Measurements from ENCODE around the gene TMEM270. TPM values are rescaled to one million over a fixed set of nuclear protein-coding genes. Genes with fewer than 3 reads are reported as not detected.
A peak's percentile ranks its signal among the peaks of the same experiment; 100 is the strongest.
"Not testable (repeated sequence)": the region's sequence is repeated elsewhere in the genome, so short reads cannot be mapped to it uniquely, and the experiment has no call there.

The TMEM270 gene
- total and polyA plus RNA-seq, 4 donors, result not detected

DNA sequence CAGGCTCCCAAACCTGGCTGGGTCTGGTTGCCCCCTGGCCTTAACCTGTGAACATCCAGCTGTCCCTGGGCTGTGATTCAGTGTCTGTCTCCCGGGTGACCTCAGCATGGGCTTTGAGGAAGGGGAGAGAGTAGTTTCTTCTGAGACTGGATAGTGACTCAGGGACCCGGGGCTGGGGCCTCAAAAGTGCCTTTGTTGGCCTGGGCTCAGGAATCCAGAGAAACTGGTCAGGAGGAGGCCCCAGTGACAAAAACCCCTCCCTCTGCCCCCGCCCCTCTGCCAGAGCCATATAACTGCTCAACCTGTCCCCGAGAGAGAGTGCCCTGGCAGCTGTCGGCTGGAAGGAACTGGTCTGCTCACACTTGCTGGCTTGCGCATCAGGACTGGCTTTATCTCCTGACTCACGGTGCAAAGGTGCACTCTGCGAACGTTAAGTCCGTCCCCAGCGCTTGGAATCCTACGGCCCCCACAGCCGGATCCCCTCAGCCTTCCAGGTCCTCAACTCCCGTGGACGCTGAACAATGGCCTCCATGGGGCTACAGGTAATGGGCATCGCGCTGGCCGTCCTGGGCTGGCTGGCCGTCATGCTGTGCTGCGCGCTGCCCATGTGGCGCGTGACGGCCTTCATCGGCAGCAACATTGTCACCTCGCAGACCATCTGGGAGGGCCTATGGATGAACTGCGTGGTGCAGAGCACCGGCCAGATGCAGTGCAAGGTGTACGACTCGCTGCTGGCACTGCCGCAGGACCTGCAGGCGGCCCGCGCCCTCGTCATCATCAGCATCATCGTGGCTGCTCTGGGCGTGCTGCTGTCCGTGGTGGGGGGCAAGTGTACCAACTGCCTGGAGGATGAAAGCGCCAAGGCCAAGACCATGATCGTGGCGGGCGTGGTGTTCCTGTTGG is 30.0 kb upstream of the TMEM270 start, which contains the start of gene CLDN4:
TSS of gene CLDN4 (plus strand) at position 316 of the 903 bp plus-strand sequence. CDS start at position 522, 206 bp downstream.
- no peak for DNase-seq
- Histone ChIP-seq H3K36me3 (ENCODE audit: control insufficient read depth in 1 of 2, insufficient read depth in 2 of 2, low read length in 1 of 2) (no peaks in the 10 kb centered on the region), H3K4me3 (ENCODE audit: low read length in 2 of 2) (no peak within 1 kb of the TSS), H3K4me1 (ENCODE audit: control insufficient read depth in 1 of 2, insufficient read depth in 2 of 2, low read length in 2 of 2) (no peaks in the 10 kb centered on the region), H3K9me3 (ENCODE audit: control insufficient read depth, low read length) (no peaks in the 10 kb centered on the region), H3K27ac (ENCODE audit: low read depth in 1 of 2, low read length in 2 of 2) (no peak within 1 kb of the TSS), H3K27me3 (ENCODE audit: control insufficient read depth in 1 of 2, insufficient read depth in 2 of 2, low read length in 1 of 2) (peaks cover 0 to 2% of the 10 kb centered on the region in 2 donors)
- intact Hi-C loops (cut with DNase I), result no loop called here
- no peak for ATAC-seq (ENCODE audit: low FRiP score)
- WGBS, 2 donors, result 73 to 78% methylated on average over 41 to 42 of the region's 42 CpGs

DNA sequence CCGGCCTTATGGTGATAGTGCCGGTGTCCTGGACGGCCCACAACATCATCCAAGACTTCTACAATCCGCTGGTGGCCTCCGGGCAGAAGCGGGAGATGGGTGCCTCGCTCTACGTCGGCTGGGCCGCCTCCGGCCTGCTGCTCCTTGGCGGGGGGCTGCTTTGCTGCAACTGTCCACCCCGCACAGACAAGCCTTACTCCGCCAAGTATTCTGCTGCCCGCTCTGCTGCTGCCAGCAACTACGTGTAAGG is 29.4 kb upstream of the TMEM270 start:
- 90 to 92% methylated on average over 12 to 16 of the region's 16 CpGs for WGBS, 2 donors
- DNase-seq (no peak), ATAC-seq (ENCODE audit: low FRiP score) (no peak)
- H3K27me3 ChIP-seq (ENCODE audit: control insufficient read depth in 1 of 2, insufficient read depth in 2 of 2, low read length in 1 of 2), result peaks cover 0 to 2% of the 10 kb centered on the region in 2 donors
- H3K4me1 ChIP-seq (ENCODE audit: control insufficient read depth in 1 of 2, insufficient read depth in 2 of 2, low read length in 2 of 2), result no peaks in the 10 kb centered on the region
- no peaks in the 10 kb centered on the region for H3K36me3 ChIP-seq (ENCODE audit: control insufficient read depth in 1 of 2, insufficient read depth in 2 of 2, low read length in 1 of 2)
- intact Hi-C loops (cut with DNase I), result no loop called here
- no peak overlapping the region for H3K27ac ChIP-seq (ENCODE audit: low read depth in 1 of 2, low read length in 2 of 2)
- H3K4me3 ChIP-seq (ENCODE audit: low read length in 2 of 2), result no peak overlapping the region
- no peaks in the 10 kb centered on the region for H3K9me3 ChIP-seq (ENCODE audit: control insufficient read depth, low read length)

DNA sequence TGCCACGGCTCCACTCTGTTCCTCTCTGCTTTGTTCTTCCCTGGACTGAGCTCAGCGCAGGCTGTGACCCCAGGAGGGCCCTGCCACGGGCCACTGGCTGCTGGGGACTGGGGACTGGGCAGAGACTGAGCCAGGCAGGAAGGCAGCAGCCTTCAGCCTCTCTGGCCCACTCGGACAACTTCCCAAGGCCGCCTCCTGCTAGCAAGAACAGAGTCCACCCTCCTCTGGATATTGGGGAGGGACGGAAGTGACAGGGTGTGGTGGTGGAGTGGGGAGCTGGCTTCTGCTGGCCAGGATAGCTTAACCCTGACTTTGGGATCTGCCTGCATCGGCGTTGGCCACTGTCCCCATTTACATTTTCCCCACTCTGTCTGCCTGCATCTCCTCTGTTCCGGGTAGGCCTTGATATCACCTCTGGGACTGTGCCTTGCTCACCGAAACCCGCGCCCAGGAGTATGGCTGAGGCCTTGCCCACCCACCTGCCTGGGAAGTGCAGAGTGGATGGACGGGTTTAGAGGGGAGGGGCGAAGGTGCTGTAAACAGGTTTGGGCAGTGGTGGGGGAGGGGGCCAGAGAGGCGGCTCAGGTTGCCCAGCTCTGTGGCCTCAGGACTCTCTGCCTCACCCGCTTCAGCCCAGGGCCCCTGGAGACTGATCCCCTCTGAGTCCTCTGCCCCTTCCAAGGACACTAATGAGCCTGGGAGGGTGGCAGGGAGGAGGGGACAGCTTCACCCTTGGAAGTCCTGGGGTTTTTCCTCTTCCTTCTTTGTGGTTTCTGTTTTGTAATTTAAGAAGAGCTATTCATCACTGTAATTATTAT is 28.9 kb upstream of the TMEM270 start:
- Histone ChIP-seq H3K27me3 (ENCODE audit: control insufficient read depth in 1 of 2, insufficient read depth in 2 of 2, low read length in 1 of 2) (peaks cover 0 to 2% of the 10 kb centered on the region in 2 donors), H3K27ac (ENCODE audit: low read depth in 1 of 2, low read length in 2 of 2) (no peak overlapping the region)
- ATAC-seq (ENCODE audit: low FRiP score), result peak; percentile 22

DNA sequence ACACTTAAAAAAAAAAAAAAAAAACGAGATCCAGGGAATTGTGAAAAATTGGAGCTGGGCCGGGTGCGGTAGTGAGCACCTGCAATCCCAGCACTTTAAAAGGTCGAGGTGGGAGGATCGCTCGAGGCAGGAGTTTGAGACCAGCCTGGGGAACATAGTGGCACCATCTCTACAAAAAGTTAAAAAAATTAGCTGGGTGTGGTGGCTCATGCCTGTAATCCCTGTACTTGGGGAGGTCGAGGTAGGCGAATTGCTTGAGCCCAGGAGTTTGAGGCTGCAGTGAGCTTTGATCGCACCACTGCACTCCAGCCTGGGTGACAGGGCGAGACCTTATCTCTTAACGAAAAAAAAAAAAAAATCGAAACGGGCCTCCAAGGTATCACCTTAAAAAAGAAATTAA is 28.2 kb upstream of the TMEM270 start:
- 78 to 81% methylated on average over 13 of the region's 13 CpGs for WGBS, 2 donors
- no peaks in the 10 kb centered on the region for H3K36me3 ChIP-seq (ENCODE audit: control insufficient read depth in 1 of 2, insufficient read depth in 2 of 2, low read length in 1 of 2)
- no peak overlapping the region for H3K27ac ChIP-seq (ENCODE audit: low read depth in 1 of 2, low read length in 2 of 2)
- H3K4me3 ChIP-seq (ENCODE audit: low read length in 2 of 2), result no peak overlapping the region
- H3K9me3 ChIP-seq (ENCODE audit: control insufficient read depth, low read length), result no peaks in the 10 kb centered on the region
- intact Hi-C loops (cut with DNase I), result no loop called here
- H3K4me1 ChIP-seq (ENCODE audit: control insufficient read depth in 1 of 2, insufficient read depth in 2 of 2, low read length in 2 of 2), result no peaks in the 10 kb centered on the region
- no peak for DNase-seq
- peaks cover 0 to 2% of the 10 kb centered on the region in 2 donors for H3K27me3 ChIP-seq (ENCODE audit: control insufficient read depth in 1 of 2, insufficient read depth in 2 of 2, low read length in 1 of 2)
- no peak for ATAC-seq (ENCODE audit: low FRiP score)

More for the DNA sequence above, 28.9 kb upstream of the TMEM270 start:
- intact Hi-C loops (cut with DNase I), result no loop called here
- Histone ChIP-seq H3K36me3 (ENCODE audit: control insufficient read depth in 1 of 2, insufficient read depth in 2 of 2, low read length in 1 of 2) (no peaks in the 10 kb centered on the region), H3K9me3 (ENCODE audit: control insufficient read depth, low read length) (no peaks in the 10 kb centered on the region), H3K4me1 (ENCODE audit: control insufficient read depth in 1 of 2, insufficient read depth in 2 of 2, low read length in 2 of 2) (no peaks in the 10 kb centered on the region), H3K4me3 (ENCODE audit: low read length in 2 of 2) (no peak overlapping the region)
- no peak for DNase-seq
- WGBS, 2 donors, result 78 to 81% methylated on average over 16 of the region's 16 CpGs

DNA sequence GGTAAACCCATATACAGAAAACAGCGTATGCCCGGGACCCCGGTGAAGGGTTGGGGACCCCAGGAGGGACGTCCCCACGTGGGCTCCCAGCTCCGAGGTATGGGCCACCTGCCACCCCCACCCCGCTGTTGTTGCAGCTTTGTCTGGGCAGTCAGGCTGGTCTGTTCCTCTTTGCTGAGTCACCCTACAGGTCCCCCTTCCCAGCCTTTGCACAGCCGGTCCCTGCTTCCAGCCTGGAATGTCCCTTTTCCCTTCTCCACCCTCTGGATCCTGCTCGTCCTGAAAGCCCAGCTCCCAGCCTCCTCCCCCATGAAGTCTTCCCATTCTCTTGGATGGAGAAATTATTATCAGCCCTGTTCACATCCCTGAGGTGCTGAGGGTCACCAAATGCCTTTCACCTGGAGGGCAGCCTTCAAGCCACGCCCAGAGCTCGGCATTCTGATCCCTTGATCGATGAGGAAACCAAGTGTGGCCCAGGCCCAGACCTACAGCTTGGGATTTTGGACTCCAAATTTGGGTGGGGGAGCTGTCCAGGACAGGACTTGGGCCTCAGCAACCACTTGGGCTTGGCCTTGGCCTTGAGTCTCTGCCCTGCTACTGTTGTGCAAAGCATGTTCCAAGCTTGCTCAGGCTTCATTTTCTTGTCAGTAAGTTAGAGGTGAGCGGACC is 27.6 kb upstream of the TMEM270 start:
- ATAC-seq (ENCODE audit: low FRiP score), result no peak

DNA sequence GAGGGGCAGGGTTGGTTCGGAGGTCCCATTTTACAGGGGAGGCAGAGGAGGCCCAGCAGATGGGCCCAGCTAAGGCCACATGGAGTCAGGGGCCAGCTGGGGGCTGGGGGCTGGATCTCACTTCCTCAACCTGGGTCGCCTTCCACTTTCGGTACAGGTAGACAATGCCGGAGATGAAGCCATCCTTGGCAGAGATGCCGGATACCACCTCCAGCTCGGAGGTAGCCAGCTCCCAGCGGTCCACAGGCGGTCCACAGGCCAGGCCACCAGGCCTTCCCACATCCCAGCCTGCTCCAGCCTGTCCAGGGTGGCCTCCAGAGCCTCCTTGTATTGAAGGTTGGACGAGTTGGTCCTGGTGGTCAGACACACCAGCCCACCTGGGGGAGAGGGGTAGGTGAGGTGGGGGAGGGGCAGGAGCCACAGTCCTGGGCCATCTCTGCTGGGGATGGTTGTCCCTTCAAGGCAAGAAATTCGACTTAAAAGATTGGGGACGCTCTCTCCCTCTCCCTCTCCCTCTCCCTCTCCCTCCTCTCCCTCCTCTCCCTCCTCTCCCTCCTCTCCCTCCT is 26.2 kb upstream of the TMEM270 start:
- Histone ChIP-seq H3K4me1 (ENCODE audit: control insufficient read depth in 1 of 2, insufficient read depth in 2 of 2, low read length in 2 of 2) (no peaks in the 10 kb centered on the region), H3K4me3 (ENCODE audit: low read length in 2 of 2) (no peak overlapping the region), H3K36me3 (ENCODE audit: control insufficient read depth in 1 of 2, insufficient read depth in 2 of 2, low read length in 1 of 2) (no peaks in the 10 kb centered on the region), H3K27ac (ENCODE audit: low read depth in 1 of 2, low read length in 2 of 2) (no peak overlapping the region), H3K9me3 (ENCODE audit: control insufficient read depth, low read length) (no peaks in the 10 kb centered on the region), H3K27me3 (ENCODE audit: control insufficient read depth in 1 of 2, insufficient read depth in 2 of 2, low read length in 1 of 2) (peaks cover 0 to 2% of the 10 kb centered on the region in 2 donors)
- DNase-seq (no peak), ATAC-seq (ENCODE audit: low FRiP score) (no peak)
- 86 to 87% methylated on average over 11 of the region's 11 CpGs for WGBS, 2 donors
- intact Hi-C loops (cut with DNase I), result no loop called here

More for the DNA sequence above, 27.6 kb upstream of the TMEM270 start:
- Histone ChIP-seq H3K4me3 (ENCODE audit: low read length in 2 of 2) (no peak overlapping the region), H3K4me1 (ENCODE audit: control insufficient read depth in 1 of 2, insufficient read depth in 2 of 2, low read length in 2 of 2) (no peaks in the 10 kb centered on the region), H3K27me3 (ENCODE audit: control insufficient read depth in 1 of 2, insufficient read depth in 2 of 2, low read length in 1 of 2) (peaks cover 0 to 2% of the 10 kb centered on the region in 2 donors), H3K27ac (ENCODE audit: low read depth in 1 of 2, low read length in 2 of 2) (no peak overlapping the region), H3K9me3 (ENCODE audit: control insufficient read depth, low read length) (no peaks in the 10 kb centered on the region), H3K36me3 (ENCODE audit: control insufficient read depth in 1 of 2, insufficient read depth in 2 of 2, low read length in 1 of 2) (no peaks in the 10 kb centered on the region)
- no peak for DNase-seq
- 80 to 83% methylated on average over 13 of the region's 13 CpGs for WGBS, 2 donors
- intact Hi-C loops (cut with DNase I), result no loop called here

DNA sequence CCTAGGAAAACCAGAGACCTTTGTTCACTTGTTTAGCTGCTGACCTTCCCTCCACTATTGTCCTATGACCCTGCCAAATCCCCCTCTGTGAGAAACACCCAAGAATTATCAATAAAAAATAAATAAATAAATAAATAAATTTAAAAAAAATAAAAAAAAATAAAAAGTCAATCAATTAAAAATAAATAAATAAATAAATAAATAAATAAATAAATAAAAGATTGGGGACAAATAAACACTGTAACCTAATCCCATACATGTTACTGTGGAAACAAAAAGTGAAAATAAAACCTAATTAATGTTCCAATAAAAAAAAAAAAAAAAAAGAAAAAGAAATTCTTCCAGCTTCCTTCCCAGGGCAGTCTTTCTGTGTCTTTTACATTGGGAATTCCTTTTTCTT is 23.8 kb upstream of the TMEM270 start:
- H3K9me3 ChIP-seq (ENCODE audit: control insufficient read depth, low read length); H3K27me3 ChIP-seq (ENCODE audit: control insufficient read depth in 1 of 2, insufficient read depth in 2 of 2, low read length in 1 of 2); H3K4me1 ChIP-seq (ENCODE audit: control insufficient read depth in 1 of 2, insufficient read depth in 2 of 2, low read length in 2 of 2); H3K27ac ChIP-seq (ENCODE audit: low read depth in 1 of 2, low read length in 2 of 2); H3K4me3 ChIP-seq (ENCODE audit: low read length in 2 of 2); intact Hi-C loops (cut with DNase I); H3K36me3 ChIP-seq (ENCODE audit: control insufficient read depth in 1 of 2, insufficient read depth in 2 of 2, low read length in 1 of 2); DNase-seq; ATAC-seq (ENCODE audit: low FRiP score): not testable (repeated sequence)

DNA sequence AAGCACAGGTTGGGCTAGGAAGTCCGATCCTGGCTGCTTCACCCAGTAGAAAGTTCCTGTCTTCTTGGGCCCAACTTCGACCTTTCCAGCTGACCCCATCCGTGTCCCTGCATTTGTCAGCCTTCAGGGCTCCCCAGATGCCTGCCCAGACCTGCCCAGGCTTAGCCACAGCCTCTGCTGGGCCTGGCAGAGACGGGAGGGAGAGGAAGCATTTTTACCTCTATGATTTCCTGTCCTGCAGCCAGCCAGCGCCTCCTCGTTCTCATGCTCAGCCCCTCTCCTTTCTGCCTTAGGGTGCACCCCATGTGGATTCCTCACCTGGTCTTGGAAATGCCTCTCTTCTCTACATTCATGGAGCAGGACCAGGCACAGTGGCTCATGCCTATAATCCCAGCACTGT is 22.3 kb upstream of the TMEM270 start:
- ATAC-seq (ENCODE audit: low FRiP score) (no peak), DNase-seq (no peak)
- Histone ChIP-seq H3K9me3 (ENCODE audit: control insufficient read depth, low read length) (no peaks in the 10 kb centered on the region), H3K27me3 (ENCODE audit: control insufficient read depth in 1 of 2, insufficient read depth in 2 of 2, low read length in 1 of 2) (no peaks in the 10 kb centered on the region), H3K27ac (ENCODE audit: low read depth in 1 of 2, low read length in 2 of 2) (no peak overlapping the region), H3K4me1 (ENCODE audit: control insufficient read depth in 1 of 2, insufficient read depth in 2 of 2, low read length in 2 of 2) (no peaks in the 10 kb centered on the region), H3K36me3 (ENCODE audit: control insufficient read depth in 1 of 2, insufficient read depth in 2 of 2, low read length in 1 of 2) (no peaks in the 10 kb centered on the region), H3K4me3 (ENCODE audit: low read length in 2 of 2) (no peak overlapping the region)
- 76 to 80% methylated on average over 6 of the region's 6 CpGs for WGBS, 2 donors
- intact Hi-C loops (cut with DNase I), result no loop called here

Data from aorta (tissue), 5 donors.